Neural cell (in vitro differentiated cells): ENCODE data around the gene LPIN3. TPM values are rescaled to one million over a fixed set of nuclear protein-coding genes. Genes with fewer than 3 reads are reported as not detected.

ENCODE experiments used
- H2AFZ ChIP-seq: fragments of 200-600, 300-800 bp; sonication (generic), shearing (Covaris generic); 2 replicates; pipeline ENCODE4 v1.6.0; 2014; ENCODE audit warnings: low read depth, mild to moderate bottlenecking, antibody characterized with exemption, low read length, moderate library complexity
- H3F3A ChIP-seq: fragments of 200-600 bp; shearing (Covaris generic); 2 replicates; pipeline ENCODE4 v1.6.1; 2016; ENCODE audit warnings: mild to moderate bottlenecking, moderate library complexity, mixed read lengths, antibody characterized with exemption, low read length; ENCODE audit not compliant: insufficient read depth, poor library complexity, severe bottlenecking
- H3K27ac ChIP-seq: fragments of 200-600, 300-800 bp; sonication (generic), shearing (Covaris generic); 2 replicates; pipeline ENCODE4 v1.5.1; 2014; ENCODE audit warnings: mild to moderate bottlenecking, low read length, moderate library complexity
- H3K27me3 ChIP-seq: fragments of 300-800, 200-600 bp; sonication (generic), shearing (Covaris generic); 2 replicates; pipeline ENCODE4 v1.6.0; 2014; ENCODE audit warnings: mild to moderate bottlenecking, low read depth, low read length, moderate library complexity; ENCODE audit not compliant: insufficient read depth
- H3K36me3 ChIP-seq: fragments of 300-800, 200-600 bp; sonication (generic), shearing (Covaris generic); 2 replicates; pipeline ENCODE4 v1.5.1; 2014; ENCODE audit warnings: mild to moderate bottlenecking, antibody characterized with exemption, low read length, moderate library complexity; ENCODE audit not compliant: insufficient read depth
- H3K4me2 ChIP-seq: fragments of 300-800, 200-600 bp; sonication (generic), shearing (Covaris generic); 2 replicates; pipeline ENCODE4 v1.6.0; 2014; ENCODE audit warnings: mild to moderate bottlenecking, low read length
- H3K4me3 ChIP-seq: fragments of 300-800, 200-600 bp; sonication (generic), shearing (Covaris generic); 2 replicates; pipeline ENCODE4 v1.5.1; 2014; ENCODE audit warnings: mild to moderate bottlenecking, low read length, moderate library complexity
- H3K79me2 ChIP-seq: fragments of 200-600 bp; shearing (Covaris generic); replicated peaks from 2 replicates; pipeline ENCODE4 v1.6.0; 2014; ENCODE audit warnings: mild to moderate bottlenecking, low read length, moderate library complexity; ENCODE audit not compliant: insufficient read depth
- H3K9ac ChIP-seq: fragments of 300-800, 200-600 bp; sonication (generic), shearing (Covaris generic); 2 replicates; pipeline ENCODE4 v1.6.1; 2016; ENCODE audit warnings: mild to moderate bottlenecking, low read length, mixed read lengths
- H3K9me2 ChIP-seq: fragments of 200-600 bp; shearing (Covaris generic); 2 replicates; pipeline ENCODE4 v1.6.1; 2016; ENCODE audit warnings: mild to moderate bottlenecking, low read length, mixed read lengths; ENCODE audit not compliant: insufficient read depth
- H3K9me3 ChIP-seq: fragments of 200-600, 300-800 bp; sonication (generic), shearing (Covaris generic); 2 replicates; pipeline ENCODE4 v1.6.1; 2016; ENCODE audit warnings: mild to moderate bottlenecking, mixed run types, low read length, moderate library complexity, mixed read lengths
- H4K20me1 ChIP-seq: fragments of 200-600 bp; shearing (Covaris generic); 2 replicates; pipeline ENCODE4 v1.6.1; 2016; ENCODE audit warnings: mild to moderate bottlenecking, mixed run types; ENCODE audit not compliant: insufficient read depth
- CTCF ChIP-seq: fragments of 450-650 bp; IDR thresholded peaks from 2 replicates; pipeline ENCODE4 v1.5.1; 2014; ENCODE audit warnings: antibody characterized with exemption, mild to moderate bottlenecking, moderate library complexity; ENCODE audit not compliant: poor library complexity, severe bottlenecking
- EP300 ChIP-seq: fragments of 450-650 bp; conservative IDR thresholded peaks from 2 replicates; pipeline ENCODE4 v1.6.1; 2014; ENCODE audit warnings: antibody characterized with exemption, mild to moderate bottlenecking, moderate library complexity; ENCODE audit not compliant: poor library complexity, severe bottlenecking
- EZH2 ChIP-seq: fragments of 200-600, 300-800 bp; shearing (Covaris generic), sonication (generic); IDR thresholded peaks from 2 replicates; pipeline ENCODE4 v1.6.1; 2014; ENCODE audit warnings: antibody characterized with exemption, low read length, borderline replicate concordance, mild to moderate bottlenecking; ENCODE audit not compliant: insufficient read depth, poor library complexity, severe bottlenecking
- MXI1 ChIP-seq: fragments of 450-650 bp; conservative IDR thresholded peaks from 2 replicates; pipeline ENCODE4 v1.6.1; 2014; ENCODE audit warnings: antibody characterized with exemption, mild to moderate bottlenecking; ENCODE audit not compliant: poor library complexity, severe bottlenecking
- POLR2AphosphoS5 ChIP-seq: IDR thresholded peaks from 2 replicates; pipeline ENCODE4 v1.6.1; 2012
- RAD21 ChIP-seq: fragments of 450-650 bp; conservative IDR thresholded peaks from 2 replicates; pipeline ENCODE4 v1.6.1; 2014; ENCODE audit warnings: antibody characterized with exemption, mild to moderate bottlenecking, moderate library complexity
- SMC3 ChIP-seq: fragments of 450-650 bp; conservative IDR thresholded peaks from 2 replicates; pipeline ENCODE4 v1.6.1; 2014; ENCODE audit warnings: antibody characterized with exemption, mild to moderate bottlenecking, moderate library complexity; ENCODE audit not compliant: poor library complexity
- TAF1 ChIP-seq: IDR thresholded peaks from 2 replicates; pipeline ENCODE4 v1.6.1; 2012; ENCODE audit warnings: low read depth
- polyA plus RNA-seq: library from polyadenylated mRNA; depleted of rRNA; stranded (reverse); fragments of >200 nt; gene quantifications from 2 replicates; pipeline ENCODE4 v1.2.3, GENCODE V29; 2014
- TF ChIP-seq, protein P1 (sequence below): IDR thresholded peaks from 2 replicates; pipeline ENCODE4 v1.6.1; 2012; ENCODE audit warnings: borderline replicate concordance

LPIN3 gene
- polyA plus RNA-seq, 1 donor from 2014 or later: not detected

- no peaks in the 10 kb centered on the region for H3F3A ChIP-seq
- H3K36me3 ChIP-seq: peaks cover 5% of the 10 kb centered on the region
- no peak overlapping the region for H3K27ac ChIP-seq
- no peak overlapping the region for H3K4me2 ChIP-seq
- H3K9me2 ChIP-seq: no peaks in the 10 kb centered on the region
- H3K4me3 ChIP-seq: no peak overlapping the region
- H4K20me1 ChIP-seq: no peaks in the 10 kb centered on the region
- TF ChIP-seq RAD21 (no peak), MXI1 (no peak), EZH2 (no peak), TAF1 (no peak)
- TF ChIP-seq, protein P1, sequence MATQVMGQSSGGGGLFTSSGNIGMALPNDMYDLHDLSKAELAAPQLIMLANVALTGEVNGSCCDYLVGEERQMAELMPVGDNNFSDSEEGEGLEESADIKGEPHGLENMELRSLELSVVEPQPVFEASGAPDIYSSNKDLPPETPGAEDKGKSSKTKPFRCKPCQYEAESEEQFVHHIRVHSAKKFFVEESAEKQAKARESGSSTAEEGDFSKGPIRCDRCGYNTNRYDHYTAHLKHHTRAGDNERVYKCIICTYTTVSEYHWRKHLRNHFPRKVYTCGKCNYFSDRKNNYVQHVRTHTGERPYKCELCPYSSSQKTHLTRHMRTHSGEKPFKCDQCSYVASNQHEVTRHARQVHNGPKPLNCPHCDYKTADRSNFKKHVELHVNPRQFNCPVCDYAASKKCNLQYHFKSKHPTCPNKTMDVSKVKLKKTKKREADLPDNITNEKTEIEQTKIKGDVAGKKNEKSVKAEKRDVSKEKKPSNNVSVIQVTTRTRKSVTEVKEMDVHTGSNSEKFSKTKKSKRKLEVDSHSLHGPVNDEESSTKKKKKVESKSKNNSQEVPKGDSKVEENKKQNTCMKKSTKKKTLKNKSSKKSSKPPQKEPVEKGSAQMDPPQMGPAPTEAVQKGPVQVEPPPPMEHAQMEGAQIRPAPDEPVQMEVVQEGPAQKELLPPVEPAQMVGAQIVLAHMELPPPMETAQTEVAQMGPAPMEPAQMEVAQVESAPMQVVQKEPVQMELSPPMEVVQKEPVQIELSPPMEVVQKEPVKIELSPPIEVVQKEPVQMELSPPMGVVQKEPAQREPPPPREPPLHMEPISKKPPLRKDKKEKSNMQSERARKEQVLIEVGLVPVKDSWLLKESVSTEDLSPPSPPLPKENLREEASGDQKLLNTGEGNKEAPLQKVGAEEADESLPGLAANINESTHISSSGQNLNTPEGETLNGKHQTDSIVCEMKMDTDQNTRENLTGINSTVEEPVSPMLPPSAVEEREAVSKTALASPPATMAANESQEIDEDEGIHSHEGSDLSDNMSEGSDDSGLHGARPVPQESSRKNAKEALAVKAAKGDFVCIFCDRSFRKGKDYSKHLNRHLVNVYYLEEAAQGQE: no peak
- H3K9me3 ChIP-seq: no peaks in the 10 kb centered on the region
- no peak overlapping the region for H3K9ac ChIP-seq
- H2AFZ ChIP-seq: no peak overlapping the region
- H3K79me2 ChIP-seq: no peaks in the 10 kb centered on the region
- no peaks in the 10 kb centered on the region for H3K27me3 ChIP-seq
These were observed 64.8 kb downstream of the LPIN3 start for GRCh38 chr20:41405436-41405835.

- Histone ChIP-seq H3F3A (no peaks in the 10 kb centered on the region), H4K20me1 (no peaks in the 10 kb centered on the region), H3K36me3 (peaks cover 5% of the 10 kb centered on the region), H3K9ac (no peak overlapping the region), H3K9me2 (no peaks in the 10 kb centered on the region), H3K27me3 (no peaks in the 10 kb centered on the region), H3K9me3 (no peaks in the 10 kb centered on the region), H2AFZ (no peak overlapping the region), H3K79me2 (no peaks in the 10 kb centered on the region), H3K27ac (no peak overlapping the region), H3K4me2 (no peak overlapping the region), H3K4me3 (no peak overlapping the region)
- TF ChIP-seq MXI1 (no peak), EZH2 (no peak), RAD21 (no peak), POLR2AphosphoS5 (no peak), SMC3 (no peak), CTCF (no peak), EP300 (no peak), TAF1 (no peak)
- TF ChIP-seq, protein P1: no peak
These were observed 65.7 kb downstream of the LPIN3 start for GRCh38 chr20:41406353-41406752.
